K562 (cell line): ENCODE measurements around the gene CDCA3. TPM values are rescaled to one million over a fixed set of nuclear protein-coding genes. Genes with fewer than 3 reads are reported as not detected.

Experiments used
- BRD9 ChIP-seq: fragments of 450-650 bp; IDR thresholded peaks from 2 replicates; pipeline ENCODE4 v1.6.1; 2018; ENCODE audit warnings: low read depth; ENCODE audit not compliant: partially characterized antibody
- CBFB ChIP-seq: sonication (generic); formaldehyde crosslinking; IDR thresholded peaks from 2 replicates; pipeline ENCODE4 v1.4.0; 2020; ENCODE audit warnings: mild to moderate bottlenecking, missing genetic modification reagents
- DDX20 ChIP-seq: fragments of 450-650 bp; IDR thresholded peaks from 2 replicates; pipeline ENCODE4 v1.6.1; 2016; ENCODE audit warnings: missing genetic modification characterization, low read depth, mild to moderate bottlenecking, missing compliant biosample characterization, moderate library complexity
- ESRRB ChIP-seq: fragments of 250-450 bp; sonication (Bioruptor Pico); IDR thresholded peaks from 2 replicates; pipeline ENCODE4 v1.5.0; 2020; ENCODE audit warnings: mild to moderate bottlenecking, moderate library complexity, borderline replicate concordance
- IRF2 ChIP-seq: sonication (generic); formaldehyde crosslinking; IDR thresholded peaks from 2 replicates; pipeline ENCODE4 v1.8.1; 2022; ENCODE audit warnings: mild to moderate bottlenecking, missing genetic modification reagents
- KHSRP ChIP-seq: fragments of 450-650 bp; IDR thresholded peaks from 2 replicates; pipeline ENCODE4 v1.6.1; 2017
- NFRKB ChIP-seq: fragments of 450-650 bp; IDR thresholded peaks from 2 replicates; pipeline ENCODE4 v1.6.1; 2016; ENCODE audit warnings: low read depth
- PTBP1 ChIP-seq: fragments of 200-400 bp; formaldehyde crosslinking; IDR thresholded peaks from 2 replicates; pipeline ENCODE4 v1.6.1; 2017; ENCODE audit warnings: low read depth, low read length
- ZNF507 ChIP-seq: conservative IDR thresholded peaks from 2 replicates; pipeline ENCODE4 v1.6.1; 2017; ENCODE audit warnings: missing genetic modification characterization, missing compliant biosample characterization
- polyA plus RNA-seq, 8 experiments: library from polyadenylated mRNA; depleted of rRNA in 4 of 8; stranded (reverse) in 5 of 8; unstranded in 3 of 8; fragments of >200 nt; fragmentation: Nextera tagmentation in 2 of 8; fragmentation: Illumina TruSeq in 1 of 8; extraction: Ambion mirVana in 2 of 8; extraction: Trizol in 1 of 8; gene quantifications; 2 replicates each; pipeline versions ENCODE4 v1.2.1 to v1.2.3, GENCODE V29; 2011 to 2014; ENCODE audit warnings: inconsistent platforms in 1 of 8, missing spikeins in 1 of 8
- total RNA-seq, 7 experiments: library from RNA; depleted of rRNA in 6 of 7; stranded (reverse); fragments of >200 nt in 6 of 7; fragmentation: Illumina TruSeq in 2 of 7; extraction: Trizol in 2 of 7; gene quantifications; 2 replicates each; pipeline versions ENCODE4 v1.2.1 to v1.2.3, GENCODE V29; 2011 to 2021; ENCODE audit warnings: low replicate concordance in 1 of 7
- TF ChIP-seq, protein P1 (sequence below), 2 experiments: fragments of 450-650 bp in 1 of 2; IDR thresholded peaks; 2 replicates each; pipeline ENCODE4 v1.6.1; 2011 to 2017; ENCODE audit warnings: low read depth in 2 of 2, antibody characterized with exemption in 1 of 2, borderline replicate concordance in 1 of 2, low read length in 1 of 2, mild to moderate bottlenecking in 1 of 2, mixed read lengths in 1 of 2; ENCODE audit not compliant: control insufficient read depth in 1 of 2
- TF ChIP-seq, protein P2 (sequence below): sonication (generic); formaldehyde crosslinking; IDR thresholded peaks from 2 replicates; pipeline ENCODE4 v1.9.0; 2022; ENCODE audit warnings: mild to moderate bottlenecking, missing genetic modification reagents
- TF ChIP-seq, protein P3 (sequence below), 3 experiments: IDR thresholded peaks in 2 of 3; conservative IDR thresholded peaks in 1 of 3; 2 replicates each; pipeline ENCODE4 v1.5.1; 2011 to 2012; ENCODE audit warnings: low read length in 3 of 3, mild to moderate bottlenecking in 3 of 3, control low read depth in 2 of 3, improper control_type of control experiment in 1 of 3, inconsistent platforms in 1 of 3, low read depth in 1 of 3, mixed read lengths in 1 of 3, moderate library complexity in 1 of 3; ENCODE audit not compliant: insufficient read depth in 2 of 3
- TF ChIP-seq, protein P4 (sequence below): fragments of 250-450 bp; sonication (Bioruptor Pico); IDR thresholded peaks from 2 replicates; pipeline ENCODE4 v1.8.0; 2022; ENCODE audit warnings: moderate library complexity, mild to moderate bottlenecking, inconsistent platforms
- TF ChIP-seq, protein P5 (sequence below): fragments of 200-800 bp; sonication (Bioruptor generic); IDR thresholded peaks from 2 replicates; pipeline ENCODE4 v1.6.1; 2016; ENCODE audit warnings: missing genetic modification characterization, missing compliant biosample characterization

The CDCA3 gene
- total and polyA plus RNA-seq, 9 of the 15 experiments (the other 6 are each of a cell fraction or from before 2014, with no cell fraction given), result 24.2 to 80.8 (median 55.1) TPM

DNA sequence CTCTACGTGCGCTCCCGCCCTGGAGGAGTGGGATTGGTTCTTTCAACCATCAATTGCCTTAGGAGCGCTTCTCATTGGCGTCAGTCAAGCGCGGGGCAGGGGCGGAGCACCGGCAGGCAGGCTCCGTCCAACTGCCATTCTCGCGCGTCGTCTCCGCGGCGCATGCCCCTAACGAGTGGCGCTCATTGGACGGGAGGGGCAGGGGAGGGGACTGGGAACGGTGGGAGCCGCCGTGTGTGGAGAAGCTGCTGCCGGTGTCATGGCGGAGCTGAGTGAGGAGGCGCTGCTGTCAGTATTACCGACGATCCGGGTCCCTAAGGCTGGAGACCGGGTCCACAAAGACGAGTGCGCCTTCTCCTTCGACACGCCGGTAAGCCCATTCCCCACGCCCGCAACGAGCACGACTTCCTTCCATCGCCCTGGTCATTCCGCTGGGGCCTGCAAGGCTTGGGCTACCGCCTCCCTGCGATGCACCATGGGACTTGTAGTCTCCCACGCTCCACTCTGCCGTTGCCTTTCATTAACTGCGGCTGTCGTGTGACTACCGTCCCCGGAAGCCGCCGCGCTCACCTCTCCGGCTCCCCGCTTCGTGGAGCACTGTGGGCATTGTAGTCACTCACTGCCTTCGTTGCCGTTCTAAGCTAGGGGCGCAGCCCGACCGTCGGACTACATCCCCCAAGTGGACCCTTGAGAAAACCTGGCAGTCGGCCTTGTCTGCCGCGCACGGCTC, 1.0 kb upstream of the CDCA3 start, which contains the start of gene USP5 (continued):
- TF ChIP-seq CBFB, result no peak
- TF ChIP-seq PTBP1, result no peak
- TF ChIP-seq, protein P1, sequence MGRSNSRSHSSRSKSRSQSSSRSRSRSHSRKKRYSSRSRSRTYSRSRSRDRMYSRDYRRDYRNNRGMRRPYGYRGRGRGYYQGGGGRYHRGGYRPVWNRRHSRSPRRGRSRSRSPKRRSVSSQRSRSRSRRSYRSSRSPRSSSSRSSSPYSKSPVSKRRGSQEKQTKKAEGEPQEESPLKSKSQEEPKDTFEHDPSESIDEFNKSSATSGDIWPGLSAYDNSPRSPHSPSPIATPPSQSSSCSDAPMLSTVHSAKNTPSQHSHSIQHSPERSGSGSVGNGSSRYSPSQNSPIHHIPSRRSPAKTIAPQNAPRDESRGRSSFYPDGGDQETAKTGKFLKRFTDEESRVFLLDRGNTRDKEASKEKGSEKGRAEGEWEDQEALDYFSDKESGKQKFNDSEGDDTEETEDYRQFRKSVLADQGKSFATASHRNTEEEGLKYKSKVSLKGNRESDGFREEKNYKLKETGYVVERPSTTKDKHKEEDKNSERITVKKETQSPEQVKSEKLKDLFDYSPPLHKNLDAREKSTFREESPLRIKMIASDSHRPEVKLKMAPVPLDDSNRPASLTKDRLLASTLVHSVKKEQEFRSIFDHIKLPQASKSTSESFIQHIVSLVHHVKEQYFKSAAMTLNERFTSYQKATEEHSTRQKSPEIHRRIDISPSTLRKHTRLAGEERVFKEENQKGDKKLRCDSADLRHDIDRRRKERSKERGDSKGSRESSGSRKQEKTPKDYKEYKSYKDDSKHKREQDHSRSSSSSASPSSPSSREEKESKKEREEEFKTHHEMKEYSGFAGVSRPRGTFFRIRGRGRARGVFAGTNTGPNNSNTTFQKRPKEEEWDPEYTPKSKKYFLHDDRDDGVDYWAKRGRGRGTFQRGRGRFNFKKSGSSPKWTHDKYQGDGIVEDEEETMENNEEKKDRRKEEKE (IDR thresholded peaks at IDR 0.05; ENCODE audit: borderline replicate concordance in 1 of 2, control insufficient read depth in 1 of 2, low read depth in 2 of 2, low read length in 1 of 2), result peak in 1 of 2 experiments; percentile 96; a peak in 1 of 4 replicates
- TF ChIP-seq, protein P2, sequence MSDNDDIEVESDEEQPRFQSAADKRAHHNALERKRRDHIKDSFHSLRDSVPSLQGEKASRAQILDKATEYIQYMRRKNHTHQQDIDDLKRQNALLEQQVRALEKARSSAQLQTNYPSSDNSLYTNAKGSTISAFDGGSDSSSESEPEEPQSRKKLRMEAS (CRISPR knock-in tag), result peak; percentile 75
- TF ChIP-seq, protein P3, sequence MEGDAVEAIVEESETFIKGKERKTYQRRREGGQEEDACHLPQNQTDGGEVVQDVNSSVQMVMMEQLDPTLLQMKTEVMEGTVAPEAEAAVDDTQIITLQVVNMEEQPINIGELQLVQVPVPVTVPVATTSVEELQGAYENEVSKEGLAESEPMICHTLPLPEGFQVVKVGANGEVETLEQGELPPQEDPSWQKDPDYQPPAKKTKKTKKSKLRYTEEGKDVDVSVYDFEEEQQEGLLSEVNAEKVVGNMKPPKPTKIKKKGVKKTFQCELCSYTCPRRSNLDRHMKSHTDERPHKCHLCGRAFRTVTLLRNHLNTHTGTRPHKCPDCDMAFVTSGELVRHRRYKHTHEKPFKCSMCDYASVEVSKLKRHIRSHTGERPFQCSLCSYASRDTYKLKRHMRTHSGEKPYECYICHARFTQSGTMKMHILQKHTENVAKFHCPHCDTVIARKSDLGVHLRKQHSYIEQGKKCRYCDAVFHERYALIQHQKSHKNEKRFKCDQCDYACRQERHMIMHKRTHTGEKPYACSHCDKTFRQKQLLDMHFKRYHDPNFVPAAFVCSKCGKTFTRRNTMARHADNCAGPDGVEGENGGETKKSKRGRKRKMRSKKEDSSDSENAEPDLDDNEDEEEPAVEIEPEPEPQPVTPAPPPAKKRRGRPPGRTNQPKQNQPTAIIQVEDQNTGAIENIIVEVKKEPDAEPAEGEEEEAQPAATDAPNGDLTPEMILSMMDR (IDR thresholded peaks at IDR 0.05 in 2 of 3, conservative IDR thresholded peaks at IDR 0.05 in 1 of 3; ENCODE audit: insufficient read depth in 2 of 3, low read depth in 1 of 3, low read length in 3 of 3), result 0 out of 6 replicates have a peak, but pooled peaks of 1 of the 3 experiments have one; percentile 1
- no peak for TF ChIP-seq KHSRP
- no peak for TF ChIP-seq ZNF507 (tag)
- peak; percentile 51; the same call in 1 of the 2 replicates for TF ChIP-seq NFRKB
- no peak for TF ChIP-seq BRD9
- TF ChIP-seq, protein P4, sequence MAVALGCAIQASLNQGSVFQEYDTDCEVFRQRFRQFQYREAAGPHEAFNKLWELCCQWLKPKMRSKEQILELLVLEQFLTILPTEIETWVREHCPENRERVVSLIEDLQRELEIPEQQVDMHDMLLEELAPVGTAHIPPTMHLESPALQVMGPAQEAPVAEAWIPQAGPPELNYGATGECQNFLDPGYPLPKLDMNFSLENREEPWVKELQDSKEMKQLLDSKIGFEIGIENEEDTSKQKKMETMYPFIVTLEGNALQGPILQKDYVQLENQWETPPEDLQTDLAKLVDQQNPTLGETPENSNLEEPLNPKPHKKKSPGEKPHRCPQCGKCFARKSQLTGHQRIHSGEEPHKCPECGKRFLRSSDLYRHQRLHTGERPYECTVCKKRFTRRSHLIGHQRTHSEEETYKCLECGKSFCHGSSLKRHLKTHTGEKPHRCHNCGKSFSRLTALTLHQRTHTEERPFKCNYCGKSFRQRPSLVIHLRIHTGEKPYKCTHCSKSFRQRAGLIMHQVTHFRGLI (CRISPR knock-in tag), result 0 out of 2 replicates have a peak, but pooled peaks have one; percentile 48
- no peak for TF ChIP-seq ESRRB
- TF ChIP-seq, protein P5, sequence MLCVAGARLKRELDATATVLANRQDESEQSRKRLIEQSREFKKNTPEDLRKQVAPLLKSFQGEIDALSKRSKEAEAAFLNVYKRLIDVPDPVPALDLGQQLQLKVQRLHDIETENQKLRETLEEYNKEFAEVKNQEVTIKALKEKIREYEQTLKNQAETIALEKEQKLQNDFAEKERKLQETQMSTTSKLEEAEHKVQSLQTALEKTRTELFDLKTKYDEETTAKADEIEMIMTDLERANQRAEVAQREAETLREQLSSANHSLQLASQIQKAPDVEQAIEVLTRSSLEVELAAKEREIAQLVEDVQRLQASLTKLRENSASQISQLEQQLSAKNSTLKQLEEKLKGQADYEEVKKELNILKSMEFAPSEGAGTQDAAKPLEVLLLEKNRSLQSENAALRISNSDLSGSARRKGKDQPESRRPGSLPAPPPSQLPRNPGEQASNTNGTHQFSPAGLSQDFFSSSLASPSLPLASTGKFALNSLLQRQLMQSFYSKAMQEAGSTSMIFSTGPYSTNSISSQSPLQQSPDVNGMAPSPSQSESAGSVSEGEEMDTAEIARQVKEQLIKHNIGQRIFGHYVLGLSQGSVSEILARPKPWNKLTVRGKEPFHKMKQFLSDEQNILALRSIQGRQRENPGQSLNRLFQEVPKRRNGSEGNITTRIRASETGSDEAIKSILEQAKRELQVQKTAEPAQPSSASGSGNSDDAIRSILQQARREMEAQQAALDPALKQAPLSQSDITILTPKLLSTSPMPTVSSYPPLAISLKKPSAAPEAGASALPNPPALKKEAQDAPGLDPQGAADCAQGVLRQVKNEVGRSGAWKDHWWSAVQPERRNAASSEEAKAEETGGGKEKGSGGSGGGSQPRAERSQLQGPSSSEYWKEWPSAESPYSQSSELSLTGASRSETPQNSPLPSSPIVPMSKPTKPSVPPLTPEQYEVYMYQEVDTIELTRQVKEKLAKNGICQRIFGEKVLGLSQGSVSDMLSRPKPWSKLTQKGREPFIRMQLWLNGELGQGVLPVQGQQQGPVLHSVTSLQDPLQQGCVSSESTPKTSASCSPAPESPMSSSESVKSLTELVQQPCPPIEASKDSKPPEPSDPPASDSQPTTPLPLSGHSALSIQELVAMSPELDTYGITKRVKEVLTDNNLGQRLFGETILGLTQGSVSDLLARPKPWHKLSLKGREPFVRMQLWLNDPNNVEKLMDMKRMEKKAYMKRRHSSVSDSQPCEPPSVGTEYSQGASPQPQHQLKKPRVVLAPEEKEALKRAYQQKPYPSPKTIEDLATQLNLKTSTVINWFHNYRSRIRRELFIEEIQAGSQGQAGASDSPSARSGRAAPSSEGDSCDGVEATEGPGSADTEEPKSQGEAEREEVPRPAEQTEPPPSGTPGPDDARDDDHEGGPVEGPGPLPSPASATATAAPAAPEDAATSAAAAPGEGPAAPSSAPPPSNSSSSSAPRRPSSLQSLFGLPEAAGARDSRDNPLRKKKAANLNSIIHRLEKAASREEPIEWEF (CRISPR knock-in tag), result peak; percentile 55; the same call in 1 of the 2 replicates
- TF ChIP-seq DDX20 (tag), result peak; percentile 68; the same call in 1 of the 2 replicates
- TF ChIP-seq IRF2, result no peak
